HFF-Myc (cell line): ENCODE data around the gene CDC42SE2.
"Not testable (repeated sequence)": the region's sequence is repeated elsewhere in the genome, so short reads cannot be mapped to it uniquely, and the experiment has no call there.

Experiments
- DNase-seq: peaks from one replicate; pipeline ENCODE4 v3.0.0-alpha.2; 2011; ENCODE audit warnings: low read depth; ENCODE audit errors: extremely low read depth
- H3K4me3 ChIP-seq: replicated peaks from 2 replicates; pipeline ENCODE4 v1.5.1; 2011; ENCODE audit warnings: low read depth, mild to moderate bottlenecking, control low read depth, low read length
- TF ChIP-seq, protein P1 (sequence below): IDR thresholded peaks from 2 replicates; pipeline ENCODE4 v1.5.1; 2012; ENCODE audit warnings: mild to moderate bottlenecking, low read depth, low read length, control low read depth; ENCODE audit errors: missing control alignments

Gene CDC42SE2

DNA sequence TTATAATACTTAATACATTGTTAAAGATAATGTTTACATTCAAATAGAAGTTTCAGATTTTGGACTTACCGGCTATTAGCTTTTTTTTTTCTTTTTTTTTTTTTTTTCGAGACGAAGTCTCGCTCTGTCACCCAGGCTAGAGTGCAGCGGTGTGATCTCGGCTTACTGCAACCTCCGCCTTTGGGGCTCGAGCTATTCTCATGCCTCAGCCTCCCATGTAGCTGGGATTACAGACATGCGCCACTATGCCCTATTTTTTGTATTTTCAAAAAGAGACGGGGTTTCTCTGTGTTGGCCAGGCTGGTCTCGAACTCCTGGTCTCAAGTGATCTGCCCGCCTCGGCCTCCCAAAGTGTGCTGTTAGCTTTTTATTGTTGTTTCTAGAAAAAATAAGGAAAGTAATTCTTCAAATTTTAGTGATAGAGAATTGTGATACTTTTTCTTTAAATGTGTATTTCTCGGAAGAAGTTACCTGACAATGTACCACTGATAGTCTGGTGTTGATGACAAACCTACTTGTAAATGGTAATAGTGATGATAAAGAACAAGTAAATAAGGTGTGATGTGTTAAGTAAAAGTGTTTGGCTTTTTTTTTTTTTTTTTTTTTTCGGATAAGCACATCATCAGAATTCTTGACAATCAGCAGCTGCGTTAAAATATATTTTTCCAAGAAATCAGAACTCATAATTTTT, 2.7 kb downstream of the CDC42SE2 start:
- no peak for DNase-seq
- TF ChIP-seq, protein P1, sequence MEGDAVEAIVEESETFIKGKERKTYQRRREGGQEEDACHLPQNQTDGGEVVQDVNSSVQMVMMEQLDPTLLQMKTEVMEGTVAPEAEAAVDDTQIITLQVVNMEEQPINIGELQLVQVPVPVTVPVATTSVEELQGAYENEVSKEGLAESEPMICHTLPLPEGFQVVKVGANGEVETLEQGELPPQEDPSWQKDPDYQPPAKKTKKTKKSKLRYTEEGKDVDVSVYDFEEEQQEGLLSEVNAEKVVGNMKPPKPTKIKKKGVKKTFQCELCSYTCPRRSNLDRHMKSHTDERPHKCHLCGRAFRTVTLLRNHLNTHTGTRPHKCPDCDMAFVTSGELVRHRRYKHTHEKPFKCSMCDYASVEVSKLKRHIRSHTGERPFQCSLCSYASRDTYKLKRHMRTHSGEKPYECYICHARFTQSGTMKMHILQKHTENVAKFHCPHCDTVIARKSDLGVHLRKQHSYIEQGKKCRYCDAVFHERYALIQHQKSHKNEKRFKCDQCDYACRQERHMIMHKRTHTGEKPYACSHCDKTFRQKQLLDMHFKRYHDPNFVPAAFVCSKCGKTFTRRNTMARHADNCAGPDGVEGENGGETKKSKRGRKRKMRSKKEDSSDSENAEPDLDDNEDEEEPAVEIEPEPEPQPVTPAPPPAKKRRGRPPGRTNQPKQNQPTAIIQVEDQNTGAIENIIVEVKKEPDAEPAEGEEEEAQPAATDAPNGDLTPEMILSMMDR = no peak
- H3K4me3 ChIP-seq = no peak overlapping the region

DNA sequence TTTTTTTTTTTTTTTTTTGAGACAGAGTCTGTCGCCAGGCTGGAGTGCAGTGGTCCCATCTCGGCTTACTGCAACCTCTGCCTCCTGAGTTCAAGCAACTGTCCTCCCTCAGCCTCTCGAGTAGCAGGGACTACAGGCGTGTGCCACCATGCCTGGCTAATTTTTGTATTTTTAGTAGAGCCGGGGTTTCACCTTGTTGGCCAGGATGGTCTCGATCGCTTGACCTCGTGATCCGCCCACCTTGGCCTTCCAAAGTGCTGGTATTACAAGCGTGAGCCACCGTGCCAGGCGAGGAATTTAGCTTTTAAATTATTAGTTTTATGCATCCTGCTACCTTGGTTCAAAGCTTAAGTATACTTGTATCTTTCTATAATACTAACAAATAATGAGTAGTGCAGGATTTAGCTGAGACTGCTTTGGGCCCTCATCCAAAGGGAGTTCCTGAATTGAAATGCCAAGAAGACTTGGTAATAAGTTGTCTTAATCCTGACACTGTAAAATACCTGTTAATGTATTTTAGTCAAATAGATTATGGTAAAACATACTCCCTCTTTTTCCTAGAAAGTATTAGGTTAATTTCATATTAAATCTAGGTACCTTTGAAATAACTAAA, 5.0 kb downstream of the CDC42SE2 start:
- TF ChIP-seq, protein P1 = no peak
- no peak for DNase-seq

DNA sequence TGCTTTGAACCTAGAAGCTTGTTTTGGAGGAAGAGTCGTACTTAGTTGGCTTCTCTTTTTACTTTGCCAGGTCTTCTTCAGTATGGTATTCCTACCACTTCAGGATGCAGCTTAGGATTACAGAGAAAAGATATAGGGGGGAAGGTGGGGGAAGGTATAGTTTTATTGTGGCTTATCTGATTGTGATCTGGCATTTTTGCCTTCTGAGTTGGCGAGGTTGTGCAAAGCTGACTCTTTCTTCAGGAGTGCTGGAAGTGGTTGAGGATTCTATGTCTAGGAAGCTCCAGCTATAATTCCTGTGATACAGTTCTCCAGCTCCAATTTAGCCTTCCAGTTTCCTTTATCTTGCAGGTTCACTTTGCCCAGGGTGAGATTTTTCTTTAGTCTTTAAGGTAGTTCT, 7.0 kb downstream of the CDC42SE2 start:
- no peak overlapping the region for H3K4me3 ChIP-seq
- TF ChIP-seq, protein P1 = no peak
- DNase-seq = no peak

More for the DNA sequence above, 5.0 kb downstream of the CDC42SE2 start:
- H3K4me3 ChIP-seq = no peak overlapping the region

DNA sequence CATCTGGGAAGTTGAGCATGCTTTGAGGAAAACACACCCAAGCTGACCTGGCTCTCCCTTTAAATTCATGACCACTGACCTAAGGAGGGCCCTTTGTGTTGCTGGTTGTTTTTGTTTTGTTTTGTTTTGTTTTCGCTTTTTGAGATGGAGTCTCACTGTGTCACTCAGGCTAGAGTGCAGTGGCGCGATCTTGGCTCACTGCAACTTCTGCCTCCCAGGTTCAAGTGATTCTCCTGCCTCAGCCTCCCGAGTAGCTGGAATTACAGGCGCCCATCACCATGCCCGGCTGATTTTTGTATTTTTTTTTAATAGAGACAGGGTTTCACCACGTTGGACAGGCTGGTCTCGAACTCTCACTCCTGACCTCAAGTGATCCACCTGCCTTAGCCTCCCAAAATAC, 8.0 kb downstream of the CDC42SE2 start:
- DNase-seq, H3K4me3 ChIP-seq: not testable (repeated sequence)

DNA sequence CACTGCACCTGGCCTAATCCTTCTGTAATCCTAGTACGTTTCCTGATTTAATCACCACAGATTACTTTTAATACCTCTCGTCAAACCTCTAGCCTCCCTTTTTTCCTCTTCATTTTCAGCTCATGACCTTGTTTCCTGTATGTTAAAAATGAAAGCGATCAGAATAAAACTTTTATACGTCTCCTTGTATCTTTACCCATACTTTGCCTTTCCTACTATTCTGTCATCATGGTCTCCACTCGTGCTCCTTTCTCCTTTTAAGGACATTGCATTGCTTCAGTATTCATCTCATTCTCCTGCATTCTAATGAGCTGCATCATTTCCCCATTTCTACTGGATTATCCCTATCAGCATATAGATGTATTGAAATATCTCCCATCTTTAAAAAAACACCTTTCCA, 8.5 kb downstream of the CDC42SE2 start:
- TF ChIP-seq, protein P1 = no peak
- H3K4me3 ChIP-seq = no peak overlapping the region

DNA sequence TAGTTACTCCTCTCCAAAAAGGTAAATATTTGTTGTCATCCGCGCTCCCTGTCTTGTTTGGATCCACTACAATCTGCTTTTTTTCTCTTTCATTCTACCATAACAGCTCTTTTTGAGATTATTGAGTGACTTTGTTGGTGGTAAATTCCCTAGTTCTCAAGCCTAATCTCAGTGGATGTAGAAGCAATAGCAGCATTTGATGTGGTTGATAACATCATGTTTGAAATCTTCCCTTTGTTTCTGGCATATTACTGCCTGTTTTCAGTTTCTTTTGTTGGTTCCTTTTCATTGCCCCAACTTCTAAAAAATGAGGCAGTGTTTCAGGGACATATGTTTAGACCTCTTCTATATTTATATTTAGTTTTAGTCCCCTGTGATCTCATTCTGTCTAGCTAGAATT, 8.9 kb downstream of the CDC42SE2 start:
- no peak overlapping the region for H3K4me3 ChIP-seq
- TF ChIP-seq, protein P1 = no peak
- DNase-seq = no peak

More for the DNA sequence above, 8.5 kb downstream of the CDC42SE2 start:
- DNase-seq = no peak

DNA sequence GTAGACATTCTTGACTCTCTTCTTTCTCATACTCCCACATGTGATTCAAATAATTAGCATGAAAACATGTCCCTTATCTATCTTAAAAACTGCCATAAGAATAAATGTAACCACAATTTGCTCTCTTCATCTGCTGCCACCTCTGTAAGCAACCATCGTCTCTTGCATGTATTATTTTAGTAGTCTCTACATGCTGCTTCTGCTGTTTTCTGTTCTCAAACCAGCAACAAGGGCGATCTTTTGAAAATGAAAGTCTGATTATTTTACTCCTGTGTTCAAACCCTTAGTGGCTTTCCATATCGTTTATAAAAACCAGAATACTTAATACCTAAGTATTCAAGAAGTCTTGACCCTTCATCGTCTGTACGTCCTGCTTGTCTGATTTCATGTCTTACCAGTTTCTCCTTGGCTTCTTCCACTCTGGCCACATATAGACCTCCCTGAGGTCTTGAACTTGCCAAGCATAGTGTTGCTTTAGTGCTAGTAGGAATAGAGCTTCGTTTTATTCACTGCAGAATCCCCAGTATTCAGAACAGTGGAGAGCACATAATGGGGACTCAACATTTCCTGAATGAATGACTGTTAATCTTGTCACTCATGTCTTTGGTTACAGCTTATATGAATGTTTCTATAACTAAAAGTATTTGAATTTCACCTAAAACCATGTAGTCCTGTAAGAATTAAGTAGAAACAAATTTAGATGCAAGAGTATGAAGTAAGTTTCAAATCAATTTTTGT, 10.6 kb downstream of the CDC42SE2 start:
- H3K4me3 ChIP-seq = no peak overlapping the region
- TF ChIP-seq, protein P1 = no peak
- DNase-seq = no peak
